NCI-H82 treated with DMSO at 0.1 percent for 48 hours (cell line): ENCODE measurements around the gene TMEM243.

Experiments
- DNase-seq: peaks from one replicate; lab custom pipeline; 2025; ENCODE audit not compliant: unreplicated experiment; lab: John Stamatoyannopoulos, UW

The TMEM243 gene

GRCh38 chr7:87159538-87159937 is 60.0 kb downstream of the TMEM243 start:
- DNase-seq: no peak

DNA sequence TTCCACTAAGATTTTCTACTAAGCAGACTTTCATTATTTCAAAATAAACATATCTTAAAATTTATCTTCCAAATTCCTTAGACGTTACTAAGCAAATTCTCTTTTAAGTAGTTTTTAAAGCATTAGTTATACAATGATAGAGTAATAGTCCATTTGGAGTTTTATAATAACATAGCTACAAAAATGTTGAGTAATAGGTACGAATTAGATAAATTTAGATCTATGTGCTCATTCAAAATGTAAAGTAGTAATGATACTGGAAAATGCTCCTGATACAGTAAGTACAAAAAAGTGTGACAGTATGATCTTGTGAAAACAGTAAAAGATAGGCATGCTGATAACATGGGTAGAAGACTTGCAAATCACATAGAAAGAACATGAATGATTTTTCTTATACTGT is 62.8 kb downstream of the TMEM243 start:
- DNase-seq: no peak

GRCh38 chr7:87155788-87156187 is 63.7 kb downstream of the TMEM243 start:
- no peak for DNase-seq

GRCh38 chr7:87154569-87154968 is 65.0 kb downstream of the TMEM243 start:
- no peak for DNase-seq

DNA sequence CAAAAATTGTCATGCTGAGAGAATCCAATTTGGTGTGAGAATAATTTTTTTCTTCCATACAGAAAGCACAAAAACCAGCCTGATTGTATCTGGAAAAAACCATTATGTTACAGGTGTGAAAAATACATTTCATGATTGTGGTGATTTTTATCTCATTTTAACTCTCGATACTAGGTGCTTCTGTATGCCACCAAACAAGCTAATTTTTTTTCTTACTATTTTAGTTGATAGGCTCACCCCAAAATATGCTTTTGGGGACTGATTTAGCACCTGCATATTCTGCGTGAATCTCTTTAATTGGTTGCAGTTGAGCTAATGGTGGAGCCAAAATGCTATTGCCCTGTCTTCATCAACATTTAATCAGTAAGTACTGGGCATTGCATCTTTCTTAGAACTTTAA is 65.4 kb downstream of the TMEM243 start:
- no peak for DNase-seq

DNA sequence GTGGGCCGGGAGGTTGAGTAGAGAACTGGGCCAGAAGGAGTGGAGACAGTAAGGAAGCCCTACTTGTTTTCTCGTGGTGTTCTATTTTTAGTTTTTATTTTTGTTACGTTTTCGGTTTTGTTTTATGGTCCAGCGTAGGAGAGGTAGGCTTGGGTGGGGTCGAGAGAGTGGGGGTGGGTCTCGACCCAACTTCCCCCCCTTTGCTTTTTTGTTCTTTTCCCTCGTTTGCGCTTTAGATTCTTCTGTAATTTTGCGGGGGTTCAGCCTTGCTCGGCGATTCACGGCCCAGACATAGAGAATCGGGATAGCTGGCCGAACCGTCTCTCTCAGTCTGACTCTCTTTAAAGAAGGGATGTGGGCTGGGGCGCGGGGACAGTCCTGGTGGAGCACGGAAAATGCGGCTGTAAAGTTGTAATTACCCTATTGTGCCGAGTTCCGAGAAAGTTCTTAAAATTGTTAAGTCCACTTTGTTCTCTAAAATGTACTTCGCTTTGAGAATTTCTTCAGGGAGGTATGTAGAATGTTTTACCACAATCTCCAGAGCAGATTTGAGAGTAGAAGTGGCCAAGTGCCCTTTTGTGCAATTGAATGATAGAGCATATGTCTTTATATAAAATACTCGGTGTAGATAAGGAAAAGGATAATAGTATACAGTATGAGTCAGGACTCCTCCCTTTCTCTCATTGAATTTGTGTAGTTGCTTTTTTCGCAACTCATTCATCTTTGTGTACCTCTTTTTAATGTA is 66.5 kb downstream of the TMEM243 start:
- no peak for DNase-seq

- peak; percentile 80 for DNase-seq
Observed at GRCh38 chr7:87152112-87152896, 67.2 kb downstream of the TMEM243 start, which contains the start of gene DMTF1. Gene DMTF1, plus strand, starts transcription at chr7:87152453. Its CDS starts 12,489 bp downstream, at chr7:87164942.

- no peak for DNase-seq
Observed at GRCh38 chr7:87151729-87152111, 67.8 kb downstream of the TMEM243 start.

- no peak for DNase-seq
Observed at GRCh38 chr7:87151002-87151728, 68.4 kb downstream of the TMEM243 start.

GRCh38 chr7:87148332-87148955 is 71.1 kb downstream of the TMEM243 start:
- DNase-seq: no peak

DNA sequence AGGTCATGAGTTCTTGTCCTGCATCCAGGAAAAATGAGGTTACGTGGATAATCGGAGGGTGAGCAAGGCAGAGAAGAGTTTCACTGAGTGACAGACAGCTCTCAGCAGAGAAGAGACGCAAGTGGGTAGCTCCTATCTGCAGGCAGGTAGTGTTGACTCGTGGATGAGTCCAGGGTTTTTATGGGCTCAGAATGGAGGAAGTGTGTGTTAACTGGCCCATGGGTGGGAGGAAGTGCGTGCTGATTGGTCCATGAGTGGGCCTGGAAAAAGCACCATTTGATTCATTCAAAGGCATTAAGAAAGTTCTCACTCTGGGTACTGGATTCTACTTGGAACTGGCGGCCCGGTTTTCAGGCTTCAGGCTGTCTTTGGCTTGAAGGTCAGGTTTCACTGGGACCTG is 72.0 kb downstream of the TMEM243 start:
- DNase-seq: no peak

- no peak for DNase-seq
Observed at GRCh38 chr7:87146740-87147386, 72.7 kb downstream of the TMEM243 start.
